HG03025 (cell line): ENCODE measurements around the gene AFAP1.

Experiments used
- ATAC-seq: cut with Tn5 transposase; IDR thresholded peaks from one replicate; pipeline ENCODE4 v1.9.1; 2021; ENCODE audit warnings: mild to moderate bottlenecking, moderate library complexity; ENCODE audit not compliant: unreplicated experiment, low FRiP score

Gene AFAP1

DNA sequence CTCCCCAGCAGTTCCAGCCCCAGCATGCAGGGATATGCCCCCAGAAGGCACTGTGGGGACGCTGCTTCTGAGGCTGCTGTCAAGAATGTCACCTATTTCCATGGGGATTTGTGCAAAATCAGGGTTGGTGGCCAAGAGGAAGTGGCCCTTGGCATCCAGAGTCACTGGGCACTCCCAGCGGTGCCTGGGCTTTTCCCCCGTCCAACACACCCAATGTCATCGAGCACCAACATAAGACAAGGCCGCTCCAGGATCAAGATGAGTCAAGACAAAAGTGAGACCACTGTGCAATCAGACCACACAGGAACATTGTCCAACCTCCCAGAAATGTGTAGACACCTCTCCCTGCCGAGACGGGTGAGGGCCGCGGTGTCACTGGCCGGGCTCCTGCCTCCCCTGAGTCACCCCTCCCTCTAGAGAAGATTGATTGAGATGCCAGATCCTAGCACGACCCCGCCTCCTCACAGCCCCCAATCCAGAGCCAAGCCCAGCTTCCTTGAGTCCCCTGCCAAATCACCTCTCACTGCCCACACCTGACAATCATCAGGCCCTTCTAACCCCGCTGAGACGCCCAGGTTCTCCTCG is 194.3 kb downstream of the AFAP1 start:
- no peak for ATAC-seq

DNA sequence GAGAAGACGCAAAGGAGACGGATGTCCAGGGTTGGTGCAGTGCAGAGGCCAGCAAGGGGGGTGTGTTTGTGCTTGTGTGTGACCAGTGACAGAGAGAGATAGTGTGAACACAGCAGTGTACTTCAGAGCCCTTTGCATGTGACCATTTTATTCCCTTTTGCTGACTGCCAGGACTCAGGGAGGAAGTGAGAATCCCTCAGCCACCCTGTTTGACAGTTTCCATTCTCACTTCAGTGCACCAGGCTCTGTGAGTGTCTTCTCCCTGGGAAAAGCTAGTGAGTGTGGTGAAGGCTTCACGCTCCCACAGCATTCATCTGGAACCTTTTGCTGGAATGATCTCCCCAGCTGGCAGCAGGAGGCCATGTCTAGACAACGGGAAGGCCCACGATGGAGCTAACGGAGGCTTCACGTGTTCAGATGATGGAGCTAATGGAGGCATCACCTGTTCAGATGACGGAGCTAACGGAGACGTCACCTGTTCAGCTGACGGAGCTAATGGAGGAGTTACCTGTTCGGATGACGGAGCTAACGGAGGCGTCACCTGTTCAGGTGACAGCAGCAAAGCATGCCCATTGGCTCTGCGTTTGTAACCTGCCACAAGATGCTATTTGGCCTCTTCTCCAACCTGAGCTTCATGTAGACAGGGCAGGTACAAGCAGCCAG is 195.4 kb downstream of the AFAP1 start:
- ATAC-seq, result no peak

DNA sequence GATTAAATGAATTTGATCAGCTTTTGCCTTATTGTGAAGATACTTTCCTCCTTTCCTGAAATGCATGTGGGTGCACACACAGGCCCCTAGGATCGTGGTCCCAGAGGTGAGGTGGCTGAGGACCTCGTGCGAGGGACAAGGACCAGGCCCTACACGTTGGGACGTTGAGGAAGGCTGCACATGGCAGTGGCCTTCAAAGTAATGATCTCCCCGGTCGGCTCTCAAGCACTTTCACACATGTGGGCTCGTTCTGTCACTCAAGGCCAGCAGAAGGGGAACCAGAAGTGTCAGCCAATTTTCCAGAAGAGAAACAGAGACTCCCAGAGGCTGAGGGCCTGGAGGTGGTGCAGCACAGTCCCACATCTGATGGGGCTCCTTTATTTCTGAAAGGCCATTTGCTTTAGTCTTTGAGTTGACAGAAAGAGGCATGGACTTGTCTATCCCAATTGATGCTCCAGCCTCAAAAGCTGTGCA is 196.8 kb downstream of the AFAP1 start:
- ATAC-seq, result no peak

DNA sequence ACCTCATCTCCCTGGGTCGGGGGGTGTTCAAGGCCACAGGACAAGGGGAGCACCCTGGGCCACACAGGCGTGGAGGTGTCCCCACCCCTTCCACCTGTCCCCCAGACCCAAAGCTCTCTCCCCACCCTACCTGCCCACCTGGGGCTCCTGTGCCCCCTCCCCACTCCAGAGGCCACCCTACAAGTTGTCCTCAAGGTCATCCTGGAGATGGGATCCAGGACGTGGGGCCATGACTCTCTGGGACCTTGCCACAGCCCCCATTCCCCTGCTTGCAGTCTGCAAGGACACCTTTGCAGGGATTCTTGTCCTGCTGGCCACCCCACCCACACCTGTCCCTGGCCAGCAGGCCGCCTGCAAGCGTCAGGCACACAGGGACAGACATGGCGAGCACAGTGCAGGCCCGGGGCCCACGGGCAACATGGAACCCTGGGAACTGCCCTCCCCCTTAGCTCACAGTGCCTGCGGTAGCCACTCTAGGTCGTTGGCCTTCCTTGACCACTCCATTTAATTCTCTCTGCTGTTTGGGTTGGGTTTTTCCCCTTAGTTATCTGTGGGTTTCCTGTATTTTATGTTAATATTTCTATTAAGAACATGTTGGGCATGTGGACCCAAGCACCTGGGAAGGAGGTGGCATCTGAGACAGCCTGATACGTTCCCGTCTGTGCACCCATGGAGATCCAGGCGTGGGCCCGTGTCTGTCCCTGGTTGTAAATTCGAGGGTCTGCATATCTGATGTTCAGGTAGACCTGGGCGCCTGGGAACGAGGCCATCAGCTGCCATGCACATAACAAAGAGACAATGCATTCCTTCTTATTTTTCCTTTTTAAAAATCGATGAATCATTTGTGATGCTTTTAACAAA is 197.5 kb downstream of the AFAP1 start:
- no peak for ATAC-seq

DNA sequence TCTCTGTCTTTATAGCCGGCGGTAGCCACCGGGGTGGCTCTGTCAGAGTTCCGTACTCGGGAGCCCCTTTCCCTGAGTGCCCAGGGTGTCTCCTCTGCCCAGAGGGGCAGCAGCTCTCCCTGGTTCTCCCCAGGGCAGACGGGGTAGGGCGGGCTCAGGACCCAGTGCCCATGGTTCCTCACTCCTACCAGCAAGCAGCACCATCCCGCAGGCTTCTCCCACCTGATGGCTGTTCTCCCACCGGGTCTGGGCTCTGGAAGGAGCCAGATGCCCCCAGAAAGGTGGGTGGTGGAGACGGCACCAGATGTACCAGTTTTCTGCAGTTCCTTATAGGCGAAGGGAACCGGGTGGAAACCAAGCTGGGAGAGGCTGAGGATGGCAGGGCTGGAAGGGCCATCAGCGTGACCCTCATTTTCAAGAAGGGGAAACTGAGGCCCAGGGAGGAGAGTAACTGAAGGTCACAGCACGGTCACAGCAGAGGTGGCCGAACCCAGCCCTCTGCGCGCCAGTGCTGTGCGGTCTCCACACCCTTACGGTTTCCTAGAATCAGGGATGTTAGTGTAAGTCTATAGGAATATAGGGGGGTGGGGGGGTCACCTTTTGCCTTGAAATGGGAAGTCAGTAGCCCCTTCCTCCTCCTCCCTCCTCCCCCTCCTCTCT is 198.7 kb downstream of the AFAP1 start:
- no peak for ATAC-seq

DNA sequence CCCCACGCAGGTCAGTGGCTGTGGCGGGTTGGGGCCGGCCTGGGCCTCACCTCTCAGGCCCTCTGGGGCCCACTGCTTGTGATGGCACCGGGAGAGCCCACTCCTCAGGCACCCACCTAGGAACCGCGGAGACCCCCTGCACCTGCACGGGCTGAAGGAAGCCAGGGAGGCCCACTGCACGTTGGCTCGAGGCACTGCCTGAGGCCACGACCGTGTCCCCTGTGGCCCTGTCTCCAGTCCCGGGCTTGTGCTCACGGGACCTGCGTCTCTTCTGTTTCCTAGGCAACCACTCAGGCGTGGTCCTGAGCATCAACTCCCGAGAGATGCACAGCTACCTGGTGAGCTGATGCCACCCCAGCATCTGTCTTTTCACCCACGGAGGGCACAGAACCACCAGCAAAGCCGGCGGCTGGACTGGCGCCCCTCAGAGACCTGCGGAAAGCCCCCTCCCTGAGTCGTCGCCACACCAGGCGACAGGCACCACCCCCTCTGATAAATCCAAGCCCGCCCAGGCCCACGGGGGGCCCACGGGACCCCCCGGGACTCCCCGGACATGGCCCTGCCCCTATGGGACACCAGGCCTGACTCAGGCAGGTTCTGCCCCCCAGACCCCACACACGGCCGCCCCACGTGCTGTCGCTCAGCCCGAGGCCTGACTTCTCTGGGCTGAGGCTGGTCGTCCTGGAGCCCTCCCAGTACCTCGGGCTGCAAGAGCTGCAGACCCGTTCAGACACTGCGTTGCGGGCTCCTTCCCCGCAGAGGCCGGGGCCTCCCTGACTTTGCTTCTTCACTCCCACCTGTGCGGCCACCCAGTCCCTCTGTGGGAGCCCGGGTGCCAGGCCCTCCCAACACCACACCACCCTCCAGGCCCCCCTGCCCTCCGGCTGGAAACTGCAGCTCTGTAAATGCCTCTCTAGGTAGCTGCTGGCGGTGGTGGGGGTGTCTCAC is 199.5 kb downstream of the AFAP1 start:
- no peak for ATAC-seq

DNA sequence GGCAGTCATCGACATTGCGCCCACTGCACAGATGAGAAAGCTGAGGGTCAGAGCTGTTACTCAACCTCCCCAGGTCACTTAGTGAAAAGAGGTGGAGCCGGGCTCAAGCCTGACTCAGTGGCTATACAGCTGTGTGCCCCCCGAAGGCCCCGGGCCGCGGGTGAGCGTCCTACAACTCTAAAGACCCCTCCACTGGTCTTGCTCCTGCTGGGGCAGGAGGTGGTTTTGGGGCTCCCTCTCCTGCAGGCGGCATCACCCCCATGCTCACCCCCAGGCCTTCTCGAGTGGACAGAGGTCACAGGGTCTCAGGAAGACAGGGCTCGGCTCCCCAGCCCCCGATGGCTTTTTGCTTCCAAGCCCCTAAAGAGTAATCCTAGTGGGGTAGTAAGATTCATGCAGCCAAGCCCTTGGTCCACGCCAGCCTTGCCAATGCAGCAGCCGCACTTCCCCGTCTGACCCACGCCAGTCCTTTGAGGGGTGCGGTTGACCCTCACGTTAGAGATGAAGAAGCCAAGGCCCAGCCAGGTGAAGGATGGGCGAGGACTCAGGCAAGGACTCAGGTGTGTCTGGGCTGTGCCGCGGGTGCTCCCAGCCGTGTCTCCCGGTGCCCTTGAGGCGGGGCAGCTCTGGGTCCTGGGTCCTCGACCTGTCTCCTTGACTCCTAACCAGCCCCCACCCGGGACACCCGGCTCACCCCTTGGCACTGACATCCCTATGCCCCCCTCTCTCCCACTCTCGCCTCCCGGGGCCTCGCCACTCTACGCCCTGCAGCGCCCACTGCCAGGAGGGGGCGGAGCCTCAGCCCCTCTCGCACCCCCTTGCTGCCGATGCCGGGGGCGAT is 200.4 kb downstream of the AFAP1 start:
- ATAC-seq, result no peak

DNA sequence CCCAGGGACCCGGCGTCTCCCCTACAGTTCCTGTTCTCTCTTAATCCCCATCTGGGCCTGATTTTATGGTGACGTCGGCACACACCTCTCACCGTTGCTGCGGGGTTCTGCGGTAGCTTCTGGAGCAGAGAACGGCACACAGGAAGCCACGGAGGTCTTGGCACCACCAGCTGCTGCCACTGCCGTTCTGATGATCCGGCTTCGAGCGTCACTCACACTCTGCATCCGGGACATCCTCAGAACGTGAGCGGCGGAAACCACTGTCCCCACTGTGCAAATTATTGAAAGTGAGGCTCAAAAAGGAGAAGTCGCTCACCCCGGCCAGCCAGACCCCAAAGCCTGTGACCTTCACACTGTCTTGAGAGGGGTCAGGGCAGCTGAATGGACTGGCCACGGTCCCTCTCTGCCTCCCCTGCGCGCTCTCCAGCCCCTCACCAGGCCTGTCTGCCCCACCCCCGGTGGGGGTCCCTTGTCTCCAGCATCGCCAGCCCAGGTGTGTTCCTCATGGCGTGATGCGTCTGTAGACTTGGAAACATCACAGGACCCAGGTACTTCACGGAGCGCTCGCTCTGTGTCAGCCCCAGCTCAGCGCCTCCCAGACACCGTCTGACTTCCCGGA is 201.1 kb downstream of the AFAP1 start:
- ATAC-seq, result no peak

DNA sequence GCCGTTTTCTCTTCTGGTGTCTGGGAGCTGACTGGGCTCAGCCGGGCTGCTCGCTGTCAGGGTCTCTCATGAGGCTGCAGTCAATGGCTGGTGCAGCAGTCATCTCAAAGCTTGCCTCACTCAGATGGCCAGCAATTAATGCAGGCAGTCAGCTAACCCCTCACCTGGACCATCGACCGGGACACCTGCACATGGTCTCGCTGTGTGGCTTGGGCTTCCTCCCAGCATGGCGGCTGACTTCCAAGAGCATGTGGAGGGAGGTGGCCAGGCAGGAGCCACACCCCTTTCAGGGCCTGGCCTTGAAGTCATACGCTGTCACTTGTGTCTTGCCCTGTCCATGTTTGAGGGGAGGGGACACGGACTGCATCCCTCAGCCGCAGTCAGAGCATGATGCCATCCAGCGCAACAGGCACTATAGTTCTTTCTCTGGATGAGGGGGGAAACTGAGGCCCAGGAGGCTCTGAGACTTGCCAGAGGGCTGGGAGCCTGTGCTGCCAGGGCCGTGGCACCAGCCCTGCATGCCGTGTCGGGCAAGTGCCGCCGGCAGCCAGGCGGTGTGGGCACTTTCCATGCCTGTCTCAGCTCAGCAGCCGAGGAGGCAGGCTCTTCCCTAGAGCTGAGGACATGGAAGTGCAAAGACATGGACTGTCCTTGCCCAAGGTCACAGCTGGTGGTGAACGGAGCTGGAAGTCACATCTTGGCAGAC is 201.8 kb downstream of the AFAP1 start:
- no peak for ATAC-seq

DNA sequence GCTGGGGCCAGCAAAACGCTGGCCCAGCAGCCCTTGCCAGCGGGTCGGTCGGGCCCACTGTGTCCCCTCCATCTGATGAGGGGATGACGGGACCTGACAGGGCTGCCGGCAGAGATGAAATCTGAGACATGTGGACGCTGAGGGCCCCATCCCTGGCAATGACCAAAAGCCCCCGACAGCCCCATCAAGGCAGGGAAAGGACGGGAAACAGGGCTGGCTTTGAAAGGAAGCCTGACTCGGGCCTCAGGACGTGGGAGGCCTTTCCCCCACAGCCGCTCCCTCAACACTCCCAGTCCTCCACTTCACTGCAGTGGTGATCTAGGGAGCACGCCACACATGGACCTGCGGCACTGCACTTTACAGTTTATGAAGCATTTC is 202.4 kb downstream of the AFAP1 start:
- ATAC-seq, result no peak

DNA sequence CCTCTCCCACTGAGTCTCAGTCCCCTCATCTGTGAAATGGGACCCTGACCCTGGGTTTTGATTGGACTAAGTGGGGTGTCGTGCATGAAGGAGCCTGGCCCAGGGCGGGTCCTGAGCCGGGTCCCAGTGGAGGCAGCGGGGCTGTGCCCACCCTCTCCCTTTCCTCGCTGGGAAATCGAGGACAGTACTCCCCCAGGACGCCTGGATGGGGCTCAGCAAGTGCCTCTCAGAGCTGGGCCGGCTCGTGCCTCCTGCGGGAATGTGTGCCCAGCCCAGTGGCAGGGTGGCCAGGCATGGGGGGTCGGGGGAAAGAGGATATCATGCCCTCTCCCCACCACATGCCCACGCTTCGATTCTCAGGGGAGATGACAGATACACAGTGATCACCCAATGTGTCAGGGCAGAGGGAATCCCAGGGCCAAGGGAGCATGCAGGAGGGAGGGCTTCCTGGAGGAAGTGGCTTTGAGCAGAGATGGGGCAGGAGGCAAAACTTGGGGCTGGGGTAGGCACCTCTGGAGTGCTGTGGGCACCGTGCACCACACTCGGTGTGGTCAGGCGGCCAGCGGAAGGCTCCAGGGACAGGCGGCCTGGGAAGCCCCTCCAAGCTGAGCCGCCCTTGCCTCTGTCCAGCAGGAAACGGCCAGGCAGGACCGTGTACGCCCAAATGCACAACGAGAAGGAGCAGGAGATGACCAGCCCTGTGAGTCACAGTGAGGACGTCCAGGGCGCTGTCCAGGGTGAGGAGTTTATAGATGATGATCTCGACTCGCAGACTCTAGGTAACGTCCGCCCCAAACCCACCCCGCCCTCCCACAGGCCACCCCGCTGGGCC is 203.0 kb downstream of the AFAP1 start:
- ATAC-seq, result no peak

DNA sequence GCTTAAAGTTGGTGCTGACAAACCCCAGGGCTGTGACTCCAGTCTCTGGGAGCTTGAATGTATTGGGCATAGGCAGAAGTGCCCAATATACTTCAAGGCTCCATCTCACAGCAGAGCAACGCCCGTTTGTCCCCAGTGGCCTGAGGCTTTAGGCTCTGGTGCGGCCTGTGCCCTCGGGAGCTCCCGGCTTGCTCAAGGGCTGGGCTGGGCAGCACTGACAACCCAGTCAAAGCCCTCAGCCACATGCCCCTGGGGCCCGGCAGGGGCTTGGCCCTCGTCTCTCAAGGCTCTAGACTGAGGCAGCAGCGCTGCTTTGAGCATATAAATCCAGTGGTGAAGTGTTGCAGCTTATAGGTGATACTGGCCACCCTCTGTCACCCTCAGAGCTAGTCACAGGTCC is 203.7 kb downstream of the AFAP1 start:
- ATAC-seq, result no peak

DNA sequence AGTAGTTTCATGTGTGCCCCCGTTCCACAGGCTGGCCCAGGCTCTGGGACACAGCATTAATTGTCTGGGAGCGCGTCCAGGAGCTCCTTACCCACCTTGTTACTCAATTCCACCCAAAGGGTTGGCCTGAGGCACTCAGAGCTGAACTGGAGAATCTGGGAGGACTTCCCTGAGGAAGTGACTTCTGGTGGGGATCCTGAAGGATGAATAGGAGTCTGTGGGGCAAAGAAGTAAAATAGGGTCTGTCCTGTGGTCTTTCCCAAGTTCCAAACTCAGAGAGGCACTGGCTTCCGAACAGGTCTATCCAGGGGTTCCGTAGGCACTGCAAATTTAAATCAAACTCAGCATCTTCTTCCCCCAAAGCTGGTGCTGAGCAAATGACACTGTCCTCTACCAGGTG is 204.3 kb downstream of the AFAP1 start:
- no peak for ATAC-seq

DNA sequence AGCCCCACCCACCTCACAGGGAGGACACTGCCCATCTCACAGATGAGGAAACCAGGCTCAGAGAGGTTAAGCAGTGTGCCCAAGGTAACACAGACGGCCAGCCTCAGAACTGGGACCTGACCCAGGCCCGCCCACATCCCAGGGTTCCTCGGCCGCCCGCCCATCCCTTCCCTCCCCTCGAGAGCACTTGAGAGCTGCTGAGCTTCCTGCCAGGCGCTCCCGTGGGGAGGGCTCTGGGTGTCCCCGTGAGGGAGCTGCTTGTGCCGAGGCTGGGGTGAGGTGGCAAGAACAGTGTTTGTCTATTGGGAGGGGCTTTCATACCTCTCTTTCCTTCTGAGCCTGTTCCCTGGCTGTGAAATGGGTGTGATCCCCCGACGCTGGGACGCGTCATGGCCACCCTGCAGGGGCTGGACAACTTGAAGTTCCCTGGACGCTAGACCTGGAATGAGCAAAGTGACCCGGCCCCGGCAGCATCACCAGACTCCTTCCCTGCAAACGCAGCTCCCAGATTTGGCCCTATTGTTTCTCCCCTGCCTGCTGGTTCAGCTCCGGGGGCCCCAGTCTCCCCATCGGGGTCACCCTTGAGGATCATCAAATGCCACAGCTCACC is 204.9 kb downstream of the AFAP1 start:
- ATAC-seq, result no peak

DNA sequence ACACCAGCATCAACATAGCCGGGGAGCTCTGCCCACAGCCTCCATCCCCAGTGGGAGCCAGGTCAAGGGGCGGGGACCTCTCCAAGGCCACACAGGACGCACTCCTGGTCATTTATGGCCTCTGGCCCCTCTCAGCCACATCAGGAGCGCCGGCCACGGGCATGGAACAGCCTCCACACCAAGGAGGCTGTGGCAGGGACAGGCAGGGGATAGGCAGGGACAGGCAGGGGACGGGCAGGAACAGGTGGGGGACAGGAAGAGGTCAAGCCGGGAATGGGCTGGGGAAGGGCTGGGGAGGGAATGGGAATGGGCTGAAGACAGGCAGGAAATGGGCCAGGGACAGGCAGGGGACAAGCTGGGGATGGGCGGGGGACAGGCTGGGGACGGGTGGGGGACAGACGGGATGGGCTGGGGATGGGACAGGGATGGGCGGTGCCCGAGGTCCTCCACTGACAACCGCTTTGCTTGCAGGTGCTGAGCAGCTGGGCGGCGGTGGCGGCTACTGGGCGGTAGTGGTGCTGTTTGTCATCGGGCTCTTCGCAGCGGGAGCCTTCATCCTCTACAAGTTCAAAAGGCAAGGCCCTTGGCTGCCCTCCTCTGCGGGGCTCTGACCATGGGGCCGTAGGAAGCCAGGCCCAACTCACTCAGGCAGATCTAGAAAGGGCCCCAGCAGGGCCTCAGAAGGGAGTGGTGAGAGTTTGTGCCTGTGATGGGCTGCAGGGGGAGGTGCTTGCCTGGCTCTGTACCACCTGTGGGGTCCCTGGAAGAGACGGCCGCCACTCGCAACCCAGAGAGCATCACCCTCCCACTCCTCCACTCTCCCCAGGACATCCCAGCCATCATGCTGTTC is 205.6 kb downstream of the AFAP1 start:
- no peak for ATAC-seq

DNA sequence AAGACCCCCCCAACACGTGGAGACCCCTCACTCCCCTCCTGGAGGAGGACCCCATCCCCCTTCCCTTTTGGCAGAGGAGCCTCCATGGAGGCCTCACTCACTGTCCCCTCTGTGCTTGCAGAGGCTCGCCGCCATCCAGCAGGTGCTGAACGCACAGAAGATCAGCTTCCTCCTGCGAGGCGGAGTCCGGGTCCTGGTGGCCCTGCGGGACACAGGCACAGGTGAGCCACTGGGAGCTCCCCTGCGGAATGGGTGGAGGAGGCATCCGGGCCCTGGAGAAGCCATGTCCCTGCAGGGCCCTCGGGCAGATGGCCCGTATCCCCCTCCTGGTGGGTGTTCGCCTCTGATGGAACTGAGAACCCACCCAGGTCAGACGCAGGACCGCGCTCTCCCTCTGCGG is 206.5 kb downstream of the AFAP1 start:
- ATAC-seq, result no peak
